ENCODE results near the gene MSMO1. TPM values are rescaled to one million over a fixed set of nuclear protein-coding genes. Genes with fewer than 3 reads are reported as not detected.

Gene MSMO1
- polyA plus RNA-seq, 1 donor from 2014 or later = 242 TPM

GRCh38 chr4:165319030-165319429, 8.4 kb upstream of the MSMO1 start:
- H3K4me3 ChIP-seq (ENCODE audit: low read length) = no peak overlapping the region

GRCh38 chr4:165319509-165319908, 8.0 kb upstream of the MSMO1 start:
- H3K27me3 ChIP-seq (ENCODE audit: insufficient read depth, low read depth, low read length) = no peaks in the 10 kb centered on the region
- no peak overlapping the region for H3K4me2 ChIP-seq (ENCODE audit: low read length)
- no peaks in the 10 kb centered on the region for H4K20me1 ChIP-seq (ENCODE audit: insufficient read depth)
- H3F3A ChIP-seq (ENCODE audit: insufficient read depth, low read length, poor library complexity, severe bottlenecking) = no peaks in the 10 kb centered on the region
- H3K4me3 ChIP-seq (ENCODE audit: low read length) = no peak overlapping the region
- no peak overlapping the region for H2AFZ ChIP-seq (ENCODE audit: low read depth, low read length)
- no peaks in the 10 kb centered on the region for H3K36me3 ChIP-seq (ENCODE audit: insufficient read depth, low read length)
- H3K9ac ChIP-seq (ENCODE audit: low read length) = no peak overlapping the region
- peaks cover 2% of the 10 kb centered on the region for H3K79me2 ChIP-seq (replicated peaks; ENCODE audit: insufficient read depth, low read length)
- no peaks in the 10 kb centered on the region for H3K9me2 ChIP-seq (ENCODE audit: insufficient read depth, low read length)
- no peaks in the 10 kb centered on the region for H3K9me3 ChIP-seq (ENCODE audit: low read length)
- no peak overlapping the region for H3K27ac ChIP-seq (ENCODE audit: low read length)
- no peak for TF ChIP-seq EP300 (conservative IDR thresholded peaks at IDR 0.05; ENCODE audit: poor library complexity, severe bottlenecking)
- no peak for TF ChIP-seq SMC3 (conservative IDR thresholded peaks at IDR 0.05; ENCODE audit: poor library complexity)
- no peak for TF ChIP-seq TAF1 (IDR thresholded peaks at IDR 0.05; ENCODE audit: low read depth)
- TF ChIP-seq RAD21 (conservative IDR thresholded peaks at IDR 0.05) = no peak
- TF ChIP-seq CTCF (IDR thresholded peaks at IDR 0.05; ENCODE audit: poor library complexity, severe bottlenecking) = no peak
- no peak for TF ChIP-seq REST (IDR thresholded peaks at IDR 0.05; ENCODE audit: borderline replicate concordance)

More at GRCh38 chr4:165319030-165319429, 8.4 kb upstream of the MSMO1 start:
- Histone ChIP-seq H3F3A (ENCODE audit: insufficient read depth, low read length, poor library complexity, severe bottlenecking) (no peaks in the 10 kb centered on the region), H3K9ac (ENCODE audit: low read length) (no peak overlapping the region), H4K20me1 (ENCODE audit: insufficient read depth) (no peaks in the 10 kb centered on the region), H3K9me3 (ENCODE audit: low read length) (no peaks in the 10 kb centered on the region), H3K27ac (ENCODE audit: low read length) (no peak overlapping the region), H3K4me2 (ENCODE audit: low read length) (no peak overlapping the region), H3K27me3 (ENCODE audit: insufficient read depth, low read depth, low read length) (no peaks in the 10 kb centered on the region), H3K79me2 (replicated peaks; ENCODE audit: insufficient read depth, low read length) (no peaks in the 10 kb centered on the region), H3K36me3 (ENCODE audit: insufficient read depth, low read length) (no peaks in the 10 kb centered on the region), H2AFZ (ENCODE audit: low read depth, low read length) (no peak overlapping the region), H3K9me2 (ENCODE audit: insufficient read depth, low read length) (no peaks in the 10 kb centered on the region)
- TF ChIP-seq CTCF (IDR thresholded peaks at IDR 0.05; ENCODE audit: poor library complexity, severe bottlenecking) (no peak), EZH2 (IDR thresholded peaks at IDR 0.05; ENCODE audit: borderline replicate concordance, insufficient read depth, low read length, poor library complexity, severe bottlenecking) (no peak), EP300 (conservative IDR thresholded peaks at IDR 0.05; ENCODE audit: poor library complexity, severe bottlenecking) (no peak), RAD21 (conservative IDR thresholded peaks at IDR 0.05) (no peak), TAF1 (IDR thresholded peaks at IDR 0.05; ENCODE audit: low read depth) (no peak), MXI1 (conservative IDR thresholded peaks at IDR 0.05; ENCODE audit: poor library complexity, severe bottlenecking) (no peak), SMC3 (conservative IDR thresholded peaks at IDR 0.05; ENCODE audit: poor library complexity) (no peak), POLR2AphosphoS5 (IDR thresholded peaks at IDR 0.05) (no peak), REST (IDR thresholded peaks at IDR 0.05; ENCODE audit: borderline replicate concordance) (no peak)

Data from neural cell (in vitro differentiated cells).